ENCODE data around the gene EVI5.

- TF ChIP-seq CTCF (IDR thresholded peaks at IDR 0.05) (no peak), POLR2A (IDR thresholded peaks at IDR 0.05) (no peak)
Observed at GRCh38 chr1:92480813-92481598, 303.9 kb downstream of the EVI5 start.

Measured in thyroid gland (tissue), 4 donors.